H1 (cell line): ENCODE measurements around the gene ACTR5. TPM values are rescaled to one million over a fixed set of nuclear protein-coding genes. Genes with fewer than 3 reads are reported as not detected.

Experiments
- CBX5 ChIP-seq: fragments of 300-800, 300-1000 bp; sonication (generic); IDR thresholded peaks from 2 replicates; pipeline ENCODE4 v1.7.1; 2016; ENCODE audit warnings: antibody characterized with exemption, low read length, low read depth
- CHD1 ChIP-seq: IDR thresholded peaks from 2 replicates; pipeline ENCODE4 v1.6.1; 2012; ENCODE audit warnings: low read depth, low read length, improper control_type of control experiment
- JUND ChIP-seq: IDR thresholded peaks from 2 replicates; pipeline ENCODE4 v1.6.1; 2011; ENCODE audit warnings: mild to moderate bottlenecking, improper control_type of control experiment, low read length
- POLR2A ChIP-seq, 2 experiments: IDR thresholded peaks; 1 replicate in 1 of 2; 2 replicates in 1 of 2; pipeline ENCODE4 v1.6.1; 2011; ENCODE audit warnings: low read depth in 2 of 2, low read length in 2 of 2, mild to moderate bottlenecking in 2 of 2; ENCODE audit errors: control extremely low read depth in 1 of 2
- POU5F1 ChIP-seq: IDR thresholded peaks from 2 replicates; pipeline ENCODE4 v1.6.1; 2011; ENCODE audit warnings: low read depth, mild to moderate bottlenecking, low read length, moderate library complexity
- SP2 ChIP-seq: IDR thresholded peaks from 2 replicates; pipeline ENCODE4 v1.6.1; 2012; ENCODE audit warnings: mild to moderate bottlenecking, low read length, inconsistent platforms
- SP4 ChIP-seq: IDR thresholded peaks from 2 replicates; pipeline ENCODE4 v1.6.1; 2012; ENCODE audit warnings: low read length, inconsistent platforms
- SUZ12 ChIP-seq: fragments of 200-600 bp; sonication (generic); IDR thresholded peaks from 2 replicates; pipeline ENCODE4 v1.6.1; 2012; ENCODE audit warnings: mild to moderate bottlenecking, inconsistent platforms, low read length, moderate library complexity, mixed read lengths
- TEAD4 ChIP-seq: IDR thresholded peaks from 2 replicates; pipeline ENCODE4 v1.6.1; 2012; ENCODE audit warnings: low read depth, low read length, inconsistent platforms, mixed read lengths
- polyA plus RNA-seq, 7 experiments: library from polyadenylated mRNA; depleted of rRNA in 3 of 7; stranded (reverse) in 5 of 7; unstranded in 2 of 7; fragments of >200 nt in 5 of 7; fragments of 200-250 nt in 2 of 7; gene quantifications; 1 replicate in 5 of 7; 2 replicates in 1 of 7; 4 replicates in 1 of 7; pipeline versions ENCODE4 v1.2.1 to v1.2.3, GENCODE V29; 2011 to 2013; ENCODE audit warnings: missing spikeins in 2 of 7, mixed read lengths in 2 of 7
- total RNA-seq: library from RNA; stranded (reverse); fragmentation: NEBNext Ultra II Directional; extraction: Animal tissue kit (Norgen Biotek cat#: 25700); gene quantifications from 2 replicates; pipeline ENCODE4 v1.2.1, GENCODE V29; 2021

ACTR5 gene
- total and polyA plus RNA-seq, 2 of the 8 experiments (the other 6 are each of a cell fraction or from before 2014, with no cell fraction given), result 10.4 to 14.4 TPM

GRCh38 chr20:38787870-38788269, 39.6 kb downstream of the ACTR5 start (continued):
- TF ChIP-seq SUZ12 (no peak), JUND (no peak), SP4 (no peak), CHD1 (no peak), TEAD4 (no peak), POLR2A (IDR thresholded peaks at IDR 0.05; ENCODE audit: control extremely low read depth in 1 of 2, low read depth in 2 of 2, low read length in 2 of 2) (no peak), CBX5 (no peak), SP2 (no peak), POU5F1 (no peak)
